Measurements from ENCODE around the gene LAMA2. TPM values are rescaled to one million over a fixed set of nuclear protein-coding genes. Genes with fewer than 3 reads are reported as not detected.

LAMA2 gene
- total RNA-seq, 1 experiment from 2014 or later, result 4.2 TPM

DNA sequence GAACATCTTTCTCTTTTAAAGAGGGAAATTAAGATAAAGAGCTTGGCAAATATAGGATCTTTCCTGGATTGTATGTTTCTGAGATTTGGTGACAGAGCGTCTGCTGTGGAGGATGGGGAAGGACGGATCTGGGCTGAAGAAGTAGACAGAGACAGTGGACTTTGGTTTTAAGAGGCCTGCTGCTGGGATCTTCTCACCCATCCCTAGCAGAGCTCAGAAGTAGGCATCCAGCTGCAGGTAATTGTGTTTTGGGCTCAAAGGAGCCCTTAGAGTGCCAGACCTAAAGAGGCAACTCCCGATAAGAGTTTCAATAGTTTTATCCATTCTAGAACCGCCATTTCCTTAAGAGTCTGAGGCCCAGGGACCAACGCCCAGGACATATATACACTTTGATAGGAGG, 20.8 kb downstream of the LAMA2 start:
- Histone ChIP-seq H3K79me1 (ENCODE audit: insufficient read depth, low read depth, low read length, poor library complexity, severe bottlenecking) (no peaks in the 10 kb centered on the region), H4K8ac (replicated peaks; ENCODE audit: insufficient read length, low read depth, low read length) (no peak overlapping the region), H3K27ac (ENCODE audit: insufficient read length, low read depth, low read length) (no peak overlapping the region), H3K9ac (ENCODE audit: extremely low read depth, insufficient read length, low read length) (no peak overlapping the region), H2BK15ac (ENCODE audit: low read depth, low read length) (no peak overlapping the region), H3K79me2 (ENCODE audit: insufficient read depth, low read length) (no peaks in the 10 kb centered on the region), H3K27me3 (ENCODE audit: insufficient read depth, low read length) (no peaks in the 10 kb centered on the region), H3K23ac (ENCODE audit: insufficient read length, low read depth, low read length) (no peak overlapping the region), H4K5ac (ENCODE audit: insufficient read length, low read depth, low read length) (no peak overlapping the region), H3K4me1 (ENCODE audit: insufficient read depth, low read length) (no peaks in the 10 kb centered on the region), H3K4ac (ENCODE audit: low read depth, low read length) (no peak overlapping the region), H3K9me3 (ENCODE audit: control insufficient read depth, low read depth, low read length) (no peaks in the 10 kb centered on the region), H3K14ac (ENCODE audit: insufficient read depth, low read length) (no peak overlapping the region), H4K91ac (ENCODE audit: insufficient read length, low read depth, low read length) (no peak overlapping the region), H2AFZ (ENCODE audit: low read length) (no peak overlapping the region), H4K20me1 (ENCODE audit: control insufficient read depth, insufficient read depth, insufficient read length) (no peaks in the 10 kb centered on the region), H2AK5ac (ENCODE audit: insufficient read length, low read length) (no peak overlapping the region), H2BK120ac (ENCODE audit: low read depth, low read length, poor library complexity, severe bottlenecking) (no peak overlapping the region), H2BK12ac (ENCODE audit: insufficient read length, low read depth, low read length) (no peak overlapping the region), H3K56ac (ENCODE audit: insufficient read length, low read depth, low read length) (no peak overlapping the region), H3K4me2 (ENCODE audit: insufficient read depth, insufficient read length, low read length) (no peak overlapping the region), H3K18ac (ENCODE audit: insufficient read length, low read depth, low read length) (no peak overlapping the region), H3K23me2 (ENCODE audit: insufficient read length, low read depth, low read length, poor library complexity, severe bottlenecking) (no peaks in the 10 kb centered on the region), H3T11ph (ENCODE audit: low read length) (no peak overlapping the region), H2BK20ac (ENCODE audit: low read depth, low read length, poor library complexity, severe bottlenecking) (no peak overlapping the region), H2BK5ac (ENCODE audit: insufficient read length, low read length) (no peak overlapping the region)
- Mint-ChIP-seq H3K4me3 (no peak overlapping the region), H3K27me3 (ENCODE audit: low read depth) (no peaks in the 10 kb centered on the region), H3K9me3 (no peaks in the 10 kb centered on the region), H3K27ac (no peak overlapping the region), H3K4me1 (no peaks in the 10 kb centered on the region), H3K36me3 (ENCODE audit: insufficient read depth in 1 of 3, low read depth in 3 of 3) (no peaks in the 10 kb centered on the region)
- DNase-seq, result no peak
- TF ChIP-seq, protein P1, sequence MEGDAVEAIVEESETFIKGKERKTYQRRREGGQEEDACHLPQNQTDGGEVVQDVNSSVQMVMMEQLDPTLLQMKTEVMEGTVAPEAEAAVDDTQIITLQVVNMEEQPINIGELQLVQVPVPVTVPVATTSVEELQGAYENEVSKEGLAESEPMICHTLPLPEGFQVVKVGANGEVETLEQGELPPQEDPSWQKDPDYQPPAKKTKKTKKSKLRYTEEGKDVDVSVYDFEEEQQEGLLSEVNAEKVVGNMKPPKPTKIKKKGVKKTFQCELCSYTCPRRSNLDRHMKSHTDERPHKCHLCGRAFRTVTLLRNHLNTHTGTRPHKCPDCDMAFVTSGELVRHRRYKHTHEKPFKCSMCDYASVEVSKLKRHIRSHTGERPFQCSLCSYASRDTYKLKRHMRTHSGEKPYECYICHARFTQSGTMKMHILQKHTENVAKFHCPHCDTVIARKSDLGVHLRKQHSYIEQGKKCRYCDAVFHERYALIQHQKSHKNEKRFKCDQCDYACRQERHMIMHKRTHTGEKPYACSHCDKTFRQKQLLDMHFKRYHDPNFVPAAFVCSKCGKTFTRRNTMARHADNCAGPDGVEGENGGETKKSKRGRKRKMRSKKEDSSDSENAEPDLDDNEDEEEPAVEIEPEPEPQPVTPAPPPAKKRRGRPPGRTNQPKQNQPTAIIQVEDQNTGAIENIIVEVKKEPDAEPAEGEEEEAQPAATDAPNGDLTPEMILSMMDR (conservative IDR thresholded peaks at IDR 0.05), result no peak
- no CpG with 5 or more reads among the region's 5 CpGs for WGBS (ENCODE audit: extremely low coverage, insufficient read length, low lambda C conversion rate)
